ENCODE results near the gene MOGAT1. TPM values are rescaled to one million over a fixed set of nuclear protein-coding genes. Genes with fewer than 3 reads are reported as not detected.

Gene MOGAT1
- total and polyA plus RNA-seq, 2 of the 13 experiments (the other 11 are each of a cell fraction or from before 2014, with no cell fraction given): 0.98 to 4.3 TPM

GRCh38 chr2:222709191-222709891, 37.9 kb downstream of the MOGAT1 start (continued):
- TF ChIP-seq ZBTB25 (CRISPR knock-in tag; IDR thresholded peaks at IDR 0.05) (peak; percentile 37), ADNP (CRISPR knock-in tag; IDR thresholded peaks at IDR 0.05) (peak; percentile 39; the same call in 1 of the 2 replicates), ZNF776 (CRISPR knock-in tag; IDR thresholded peaks at IDR 0.05) (no peak), ZNF10 (CRISPR knock-in tag; IDR thresholded peaks at IDR 0.05; ENCODE audit: borderline replicate concordance, low read depth) (no peak), GABPA (IDR thresholded peaks at IDR 0.05; ENCODE audit: low read depth, low read length) (no peak), GABPA (CRISPR knock-in tag; IDR thresholded peaks at IDR 0.05; ENCODE audit: low read depth) (peak; percentile 73), ZNF747 (CRISPR knock-in tag; IDR thresholded peaks at IDR 0.05; ENCODE audit: borderline replicate concordance) (peak; percentile 86; the same call in 1 of the 2 replicates), NAIF1 (CRISPR knock-in tag; IDR thresholded peaks at IDR 0.05; ENCODE audit: borderline replicate concordance) (peak; percentile 52; the same call in 1 of the 2 replicates), ZSCAN31 (CRISPR knock-in tag; IDR thresholded peaks at IDR 0.05; ENCODE audit: low read depth) (no peak; the same call in 1 of the 2 replicates), ZFY (CRISPR knock-in tag; IDR thresholded peaks at IDR 0.05) (no peak; the same call in 1 of the 2 replicates), ATF6 (CRISPR knock-in tag; conservative IDR thresholded peaks at IDR 0.05) (no peak; the same call in 1 of the 2 replicates), ZNF891 (CRISPR knock-in tag; IDR thresholded peaks at IDR 0.05) (peak; percentile 77; the same call in 1 of the 2 replicates), ZNF292 (CRISPR knock-in tag; IDR thresholded peaks at IDR 0.05; ENCODE audit: borderline replicate concordance, low read depth) (peak; percentile 88), SNAI1 (CRISPR knock-in tag; IDR thresholded peaks at IDR 0.05; ENCODE audit: borderline replicate concordance) (peak; percentile 68; the same call in 1 of the 2 replicates), ZNF484 (CRISPR knock-in tag; IDR thresholded peaks at IDR 0.05; ENCODE audit: borderline replicate concordance, low read depth) (no peak), ZNF784 (CRISPR knock-in tag; IDR thresholded peaks at IDR 0.05; ENCODE audit: borderline replicate concordance) (peak; percentile 88; the same call in 1 of the 2 replicates), ZNF276 (CRISPR knock-in tag; IDR thresholded peaks at IDR 0.05; ENCODE audit: low read depth) (peak; percentile 90), ZNF441 (CRISPR knock-in tag; IDR thresholded peaks at IDR 0.05; ENCODE audit: borderline replicate concordance) (peak; percentile 76), NR2F6 (IDR thresholded peaks at IDR 0.05) (no peak), NR2F6 (CRISPR knock-in tag; IDR thresholded peaks at IDR 0.05) (no peak; the same call in 1 of the 2 replicates), PHF20 (CRISPR knock-in tag; IDR thresholded peaks at IDR 0.05) (peak; percentile 56; the same call in 1 of the 2 replicates), FIP1L1 (IDR thresholded peaks at IDR 0.05; ENCODE audit: borderline replicate concordance, insufficient read depth, low read depth, low read length) (no peak), ZNF768 (CRISPR knock-in tag; IDR thresholded peaks at IDR 0.05) (no peak), ZNF343 (CRISPR knock-in tag; IDR thresholded peaks at IDR 0.05) (peak; percentile 30; the same call in 1 of the 2 replicates), SAP130 (CRISPR knock-in tag; IDR thresholded peaks at IDR 0.05; ENCODE audit: low read depth) (peak; percentile 99), ZNF546 (CRISPR knock-in tag; conservative IDR thresholded peaks at IDR 0.05) (no peak; the same call in 1 of the 2 replicates)

Measured in HepG2 (cell line).